Heart left ventricle (tissue), 13 donors: Measurements from ENCODE around the gene ADCY5.

ENCODE experiments used
- CTCF ChIP-seq, 12 donors: fragments of 200-600 bp; sonication (generic) in 4 of 12; IDR thresholded peaks; one replicate each; pipeline versions ENCODE4 v1.5.0 to v1.8.0; 2018 to 2022; ENCODE audit warnings: antibody characterized with exemption in 12 of 12, mild to moderate bottlenecking in 5 of 12
- POLR2A ChIP-seq, 2 donors: fragments of 450-650 bp; IDR thresholded peaks; one replicate each; pipeline ENCODE4 v1.6.1; 2017; ENCODE audit warnings: antibody characterized with exemption in 2 of 2, mild to moderate bottlenecking in 2 of 2, moderate library complexity in 2 of 2
- donor health status: ischemic (EF 13 %, LVEDD 7.1; RV severe dilation, severe dysfunction).
- donor health status: DM: no; HTN: yes; CAD: no.
- donor health status: DM: no; HTN: no; CAD: no.
- donor health status: ischemic (EF 25% LVEDD 6.9; RV normal size, moderate dysfunction).
- donor health status: ischemic (EF 25% LVEDD 5.7; RV mildly dilated, moderate dysfunction).
- donor health status: ischemic (EF 35%, LVEDD 5.7; RV mildly dilated, moderate dysfunction).
- donor health status: nonischemic (EF 11% LVEDD 7.7; RV severe dilation, severe dysfunction).
- donor health status: DM: yes; HTN: yes; CAD: no.
- donor health status: PGD.
- donor health status: ischemic (EF 29% LVEDD 5.4; RV normal size, mild dysfunction).
- donor health status: nonischemic (EF 23%, LVEDD 6.1; RV moderate dilation, normal function).

DNA sequence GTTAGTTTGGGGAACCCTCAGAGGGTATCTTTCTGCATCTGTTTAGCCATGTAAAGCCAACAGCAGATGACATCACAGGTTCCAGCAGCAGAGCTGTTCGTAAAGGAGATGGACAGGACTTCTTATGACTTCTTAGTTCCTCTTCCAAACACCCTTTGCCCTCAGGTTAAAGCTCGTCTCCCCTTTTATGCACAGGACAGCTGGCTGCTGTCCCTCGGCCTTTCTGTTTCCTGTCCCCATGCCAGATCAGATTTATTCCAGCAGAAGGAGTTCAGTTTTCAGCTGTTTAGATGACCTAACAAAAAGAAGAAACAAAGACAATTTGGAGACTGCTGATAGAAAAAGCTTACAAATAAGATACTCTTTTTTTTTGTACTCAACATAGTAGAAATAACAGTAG is 202.0 kb downstream of the ADCY5 start:
- TF ChIP-seq CTCF (IDR thresholded peaks at IDR 0.05) (no peak), POLR2A (IDR thresholded peaks at IDR 0.05) (no peak)
